HCT116 (cell line): ENCODE results near the gene SGSM2. TPM values are rescaled to one million over a fixed set of nuclear protein-coding genes. Genes with fewer than 3 reads are reported as not detected.

ENCODE experiments used
- ATAC-seq: fragments of 200-7000 bp; cut with Tn5 transposase; 2 replicates; pipeline ENCODE4 v1.9.1; 2020; ENCODE audit warnings: mild to moderate bottlenecking, moderate library complexity
- BruUV-seq: library from RNA; stranded (reverse); fragments of 400-500 nt; replicated peaks from 2 replicates; lab custom pipeline; 2021; lab: Mats Ljungman, UMichigan
- CTCF ChIA-PET: fragments of 300-600 bp; sonication (Branson Sonifier 250); formaldehyde crosslinking; loops from one replicate; lab custom pipeline; 2021; ENCODE audit warnings: antibody characterized with exemption; lab: Charles Lee
- POLR2A ChIA-PET: fragments of 300-600, 350-600 bp; sonication (Branson Sonifier 250); formaldehyde crosslinking; loops from one replicate; lab custom pipeline; 2021; ENCODE audit warnings: antibody characterized with exemption; lab: Charles Lee
- RAD21 ChIA-PET, 2 experiments: fragments of 300-600 bp; sonication (Branson Sonifier 250); formaldehyde crosslinking; loops; one replicate each; lab custom pipeline; 2023; ENCODE audit warnings: low total read pairs in 2 of 2; ENCODE audit not compliant: uncharacterized antibody in 2 of 2, unreplicated experiment in 2 of 2, low non-redundant PET in 1 of 2; lab: Charles Lee
- DNase-seq: peaks from one replicate; pipeline ENCODE4 v3.0.0-alpha.2; 2010; ENCODE audit warnings: low read depth, low spot score
- H2AFZ ChIP-seq: fragments of 200-600 bp; shearing (Covaris generic), sonication (generic); 2 replicates; pipeline ENCODE4 v1.6.1; 2017; ENCODE audit warnings: low read depth, mixed run types, mixed read lengths, antibody characterized with exemption, low read length; ENCODE audit not compliant: poor library complexity, severe bottlenecking
- H3K27ac ChIP-seq: 2 replicates; pipeline ENCODE4 v1.5.1; 2012; ENCODE audit warnings: low read depth, low read length
- H3K27me3 ChIP-seq: fragments of 200-600 bp; sonication (generic); 2 replicates; pipeline ENCODE4 v1.6.1; 2016; ENCODE audit warnings: mixed run types, low read length, mixed read lengths; ENCODE audit not compliant: insufficient read depth
- H3K36me3 ChIP-seq, 2 experiments: fragments of 200-500 bp in 1 of 2; fragments of 200-600 bp in 1 of 2; sonication (Bioruptor generic) in 1 of 2; sonication (generic) in 1 of 2; 2 replicates each; pipeline versions ENCODE4 v1.5.1 to v1.6.1; 2014 to 2016; ENCODE audit warnings: low read length in 2 of 2, inconsistent platforms in 1 of 2, mixed read lengths in 1 of 2, mixed run types in 1 of 2; ENCODE audit not compliant: insufficient read depth in 2 of 2, control insufficient read depth in 1 of 2
- H3K4me1 ChIP-seq, 2 experiments: fragments of 200-600 bp in 1 of 2; sonication (generic) in 1 of 2; 2 replicates each; pipeline versions ENCODE4 v1.5.1 to v1.6.1; 2012 to 2017; ENCODE audit warnings: low read length in 2 of 2, inconsistent platforms in 1 of 2, mild to moderate bottlenecking in 1 of 2, mixed read lengths in 1 of 2, mixed run types in 1 of 2, moderate library complexity in 1 of 2; ENCODE audit not compliant: insufficient read depth in 2 of 2, control insufficient read depth in 1 of 2
- H3K4me2 ChIP-seq: fragments of 200-600 bp; sonication (generic); 2 replicates; pipeline ENCODE4 v1.6.1; 2017; ENCODE audit warnings: mixed run types, low read length, mixed read lengths
- H3K4me3 ChIP-seq, 2 experiments: fragments of 200-600 bp in 1 of 2; sonication (generic) in 1 of 2; replicated peaks in 1 of 2; 2 replicates each; pipeline ENCODE4 v1.5.1; 2011 to 2016; ENCODE audit warnings: low read length in 2 of 2, control low read depth in 1 of 2, low read depth in 1 of 2, mild to moderate bottlenecking in 1 of 2, mixed read lengths in 1 of 2, mixed run types in 1 of 2
- H3K79me2 ChIP-seq: fragments of 200-600 bp; sonication (generic); 2 replicates; pipeline ENCODE4 v1.6.1; 2017; ENCODE audit warnings: mild to moderate bottlenecking, mixed run types, low read length, moderate library complexity, mixed read lengths; ENCODE audit not compliant: insufficient read depth
- H3K9ac ChIP-seq: fragments of 200-600 bp; sonication (generic); 2 replicates; pipeline ENCODE4 v1.6.1; 2016; ENCODE audit warnings: low read length, mixed read lengths
- H3K9me2 ChIP-seq: fragments of 200-600 bp; sonication (generic), shearing (Covaris generic); 2 replicates; pipeline ENCODE4 v1.6.1; 2017; ENCODE audit warnings: mixed run types, mild to moderate bottlenecking, moderate library complexity; ENCODE audit not compliant: insufficient read depth
- H3K9me3 ChIP-seq, 2 experiments: fragments of 200-500 bp in 1 of 2; fragments of 200-600 bp in 1 of 2; sonication (Bioruptor generic) in 1 of 2; sonication (generic) in 1 of 2; 2 replicates each; pipeline ENCODE4 v1.6.1; 2014 to 2017; ENCODE audit warnings: low read length in 2 of 2, mixed read lengths in 2 of 2, inconsistent platforms in 1 of 2, low read depth in 1 of 2, mild to moderate bottlenecking in 1 of 2, mixed run types in 1 of 2, moderate library complexity in 1 of 2; ENCODE audit not compliant: control insufficient read depth in 1 of 2, insufficient read depth in 1 of 2
- H4K20me1 ChIP-seq: fragments of 200-600 bp; sonication (generic), shearing (Covaris generic); 2 replicates; pipeline ENCODE4 v1.6.1; 2017; ENCODE audit warnings: mixed run types, mild to moderate bottlenecking, moderate library complexity; ENCODE audit not compliant: insufficient read depth
- CBX3 ChIP-seq: IDR thresholded peaks from 2 replicates; pipeline ENCODE4 v1.6.1; 2012; ENCODE audit warnings: low read depth
- CTCF ChIP-seq, 3 experiments: fragments of 200-600 bp in 1 of 3; sonication (generic) in 1 of 3; IDR thresholded peaks in 2 of 3; conservative IDR thresholded peaks in 1 of 3; 2 replicates each; pipeline ENCODE4 v1.5.1; 2012 to 2017; ENCODE audit warnings: low read depth in 2 of 3, low read length in 2 of 3, antibody characterized with exemption in 1 of 3, borderline replicate concordance in 1 of 3, control low read depth in 1 of 3, mild to moderate bottlenecking in 1 of 3, mixed read lengths in 1 of 3, mixed run types in 1 of 3, moderate library complexity in 1 of 3; ENCODE audit not compliant: insufficient read depth in 1 of 3
- EZH2phosphoT487 ChIP-seq: fragments of 200-600 bp; IDR thresholded peaks from 2 replicates; pipeline ENCODE4 v1.6.1; 2018; ENCODE audit warnings: antibody characterized with exemption, borderline replicate concordance
- JUND ChIP-seq: IDR thresholded peaks from 2 replicates; pipeline ENCODE4 v1.6.1; 2012
- POLR2A ChIP-seq: IDR thresholded peaks from 2 replicates; pipeline ENCODE4 v1.7.0; 2011; ENCODE audit warnings: borderline replicate concordance; ENCODE audit not compliant: insufficient read depth, insufficient read length; ENCODE audit errors: extremely low read depth
- POLR2AphosphoS5 ChIP-seq: IDR thresholded peaks from 2 replicates; pipeline ENCODE4 v1.6.1; 2011; ENCODE audit warnings: mild to moderate bottlenecking, low read depth, low read length, moderate library complexity
- RAD21 ChIP-seq: IDR thresholded peaks from 2 replicates; pipeline ENCODE4 v1.6.1; 2012; ENCODE audit warnings: low read depth, mild to moderate bottlenecking
- REST ChIP-seq: IDR thresholded peaks from 2 replicates; pipeline ENCODE4 v1.6.1; 2012; ENCODE audit warnings: low read depth
- SIN3A ChIP-seq: IDR thresholded peaks from 2 replicates; pipeline ENCODE4 v1.6.1; 2012; ENCODE audit warnings: low read depth
- SRF ChIP-seq: IDR thresholded peaks from 2 replicates; pipeline ENCODE4 v1.6.1; 2012; ENCODE audit warnings: low read depth
- intact Hi-C: fragments of 100-400 bp; cut with micrococcal nuclease; formaldehyde crosslinking; loops from 2 replicates; pipeline ENCODE4 v1.10.0; 2022
- total RNA-seq: library from RNA; stranded (reverse); gene quantifications from one replicate; pipeline ENCODE4 v1.2.1, GENCODE V29; 2021; ENCODE audit not compliant: unreplicated experiment
- TF ChIP-seq, protein P1 (sequence below): IDR thresholded peaks from 2 replicates; pipeline ENCODE4 v1.6.1; 2011; ENCODE audit warnings: mild to moderate bottlenecking, low read length, moderate library complexity; ENCODE audit not compliant: insufficient replicate concordance; ENCODE audit errors: extremely low read depth

The SGSM2 gene
- total RNA-seq, 1 experiment from 2014 or later = 68.1 TPM

DNA sequence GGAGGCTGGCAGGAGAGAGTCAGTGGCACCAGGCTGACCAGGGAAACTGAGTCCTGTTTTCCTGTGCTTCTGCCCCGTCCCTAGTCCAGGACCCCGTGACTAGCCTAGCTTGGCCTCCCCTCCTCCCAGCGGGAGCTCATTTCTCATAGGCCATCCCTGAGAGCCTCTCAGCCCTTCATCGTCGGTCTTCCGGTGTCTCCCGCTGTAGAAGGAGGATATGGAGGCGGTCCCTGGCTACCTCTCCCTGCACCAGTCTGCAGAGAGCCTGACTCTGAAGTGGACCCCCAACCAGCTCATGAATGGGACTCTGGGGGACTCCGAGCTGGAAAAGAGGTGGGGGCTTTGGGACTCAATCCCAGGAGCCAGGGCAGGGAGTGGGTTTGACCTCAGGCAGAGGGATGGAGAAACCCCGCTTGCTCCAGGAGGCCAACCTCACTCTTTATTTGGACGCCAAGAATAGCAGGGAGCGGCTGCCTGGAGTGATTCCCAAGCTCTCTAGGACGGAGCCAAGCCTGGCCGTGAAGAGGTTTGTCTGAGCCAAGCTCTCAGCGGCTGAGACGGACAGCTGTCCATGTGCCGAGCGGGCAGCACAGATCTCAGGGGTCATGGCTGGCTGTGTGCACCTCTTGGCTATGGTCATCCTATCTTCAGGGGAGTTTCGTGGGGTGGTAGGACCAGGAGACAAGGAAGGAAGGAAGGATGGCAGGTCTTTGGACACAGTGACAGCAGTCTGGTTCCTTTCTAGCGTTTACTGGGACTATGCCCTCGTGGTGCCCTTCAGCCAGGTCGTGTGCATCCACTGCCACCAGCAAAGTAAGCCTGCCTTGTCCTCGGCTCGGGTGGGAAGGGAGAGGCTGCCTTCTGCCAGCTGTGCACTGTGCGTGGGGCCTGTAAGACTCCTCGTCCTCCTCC, 26.8 kb downstream of the SGSM2 start:
- CTCF ChIA-PET = no interaction called here
- no peak overlapping the region for H2AFZ ChIP-seq
- RAD21 ChIA-PET = no interaction called here

More for the DNA sequence above, 26.8 kb downstream of the SGSM2 start:
- intact Hi-C loops = no loop called here
- Histone ChIP-seq H3K4me2 (no peak overlapping the region), H3K9me3 (no peaks in the 10 kb centered on the region), H3K4me1 (peaks cover 16 to 23% of the 10 kb centered on the region in 2 experiments), H3K36me3 (peaks cover 4 to 7% of the 10 kb centered on the region in 2 experiments; a peak in 2 of 4 replicates), H4K20me1 (no peaks in the 10 kb centered on the region), H3K27ac (no peak overlapping the region), H3K9me2 (no peaks in the 10 kb centered on the region), H3K4me3 (no peak overlapping the region), H3K27me3 (no peaks in the 10 kb centered on the region), H3K9ac (no peak overlapping the region), H3K79me2 (no peaks in the 10 kb centered on the region)
- BruUV-seq = no TSS peak
- ATAC-seq (no peak), DNase-seq (no peak)
- POLR2A ChIA-PET = no interaction called here
- TF ChIP-seq SIN3A (no peak), POLR2AphosphoS5 (no peak), RAD21 (no peak), POLR2A (no peak), CBX3 (no peak), JUND (no peak), CTCF (IDR thresholded peaks at IDR 0.05 in 2 of 3, conservative IDR thresholded peaks at IDR 0.05 in 1 of 3; ENCODE audit: borderline replicate concordance in 1 of 3, insufficient read depth in 1 of 3, low read depth in 2 of 3, low read length in 2 of 3) (no peak), EZH2phosphoT487 (no peak), SRF (no peak), REST (no peak)
- TF ChIP-seq, protein P1, sequence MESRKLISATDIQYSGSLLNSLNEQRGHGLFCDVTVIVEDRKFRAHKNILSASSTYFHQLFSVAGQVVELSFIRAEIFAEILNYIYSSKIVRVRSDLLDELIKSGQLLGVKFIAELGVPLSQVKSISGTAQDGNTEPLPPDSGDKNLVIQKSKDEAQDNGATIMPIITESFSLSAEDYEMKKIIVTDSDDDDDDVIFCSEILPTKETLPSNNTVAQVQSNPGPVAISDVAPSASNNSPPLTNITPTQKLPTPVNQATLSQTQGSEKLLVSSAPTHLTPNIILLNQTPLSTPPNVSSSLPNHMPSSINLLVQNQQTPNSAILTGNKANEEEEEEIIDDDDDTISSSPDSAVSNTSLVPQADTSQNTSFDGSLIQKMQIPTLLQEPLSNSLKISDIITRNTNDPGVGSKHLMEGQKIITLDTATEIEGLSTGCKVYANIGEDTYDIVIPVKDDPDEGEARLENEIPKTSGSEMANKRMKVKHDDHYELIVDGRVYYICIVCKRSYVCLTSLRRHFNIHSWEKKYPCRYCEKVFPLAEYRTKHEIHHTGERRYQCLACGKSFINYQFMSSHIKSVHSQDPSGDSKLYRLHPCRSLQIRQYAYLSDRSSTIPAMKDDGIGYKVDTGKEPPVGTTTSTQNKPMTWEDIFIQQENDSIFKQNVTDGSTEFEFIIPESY = no peak
